Pancreas (tissue), 10 donors: ENCODE data around the gene COLEC11. TPM values are rescaled to one million over a fixed set of nuclear protein-coding genes. Genes with fewer than 3 reads are reported as not detected.

Experiments
- ATAC-seq, 4 donors: fragments of 200-7000 bp; cut with Tn5 transposase; one replicate each; pipeline versions ENCODE4 v1.8.0 to v1.9.1; 2020; ENCODE audit warnings: mild to moderate bottlenecking in 4 of 4, moderate library complexity in 4 of 4
- DNase-seq, 6 donors: peaks; one replicate each; pipeline ENCODE4 v3.0.0-alpha.2; 2020
- FAIRE-seq: peaks from 2 replicates; lab custom pipeline; 2012; peaks lifted over from hg19 to GRCh38; lab: Jason Lieb, UNC
- H3K27ac ChIP-seq, 4 donors: fragments of 200-600 bp; sonication (generic); 1 replicate in 3 of 4; 2 replicates in 1 of 4; pipeline versions ENCODE4 v1.5.0 to v1.8.0; 2020
- H3K27me3 ChIP-seq, 4 donors: fragments of 200-600 bp; one replicate each; pipeline ENCODE4 v1.8.0; 2021
- H3K36me3 ChIP-seq, 3 donors: fragments of 200-600 bp; sonication (generic) in 1 of 3; one replicate each; pipeline versions ENCODE4 v1.5.0 to v1.8.0; 2020 to 2021
- H3K4me1 ChIP-seq, 3 donors: fragments of 200-600 bp; one replicate each; pipeline ENCODE4 v1.8.0; 2021
- H3K4me3 ChIP-seq, 4 donors: fragments of 200-600 bp; sonication (generic) in 2 of 4; one replicate each; pipeline versions ENCODE4 v1.5.0 to v1.8.0; 2020 to 2021
- H3K9me3 ChIP-seq, 4 donors: fragments of 200-600 bp; one replicate each; pipeline ENCODE4 v1.8.0; 2021
- CTCF ChIP-seq, 4 donors: fragments of 200-600 bp; sonication (generic) in 3 of 4; IDR thresholded peaks; one replicate each; pipeline versions ENCODE4 v1.5.0 to v1.8.0; 2021; ENCODE audit warnings: antibody characterized with exemption in 4 of 4
- WGBS, 2 donors: extraction: QIAGEN DNeasy Blood & Tissue Kit; methylation state at CpG; one replicate each; pipeline ENCODE4 v1.1.7; 2013; 5-methylcytosine and 5-hydroxymethylcytosine counted together
- intact Hi-C, 3 donors: fragments of 100-400 bp; cut with DNase I; formaldehyde crosslinking; loops; one replicate each; pipeline versions ENCODE4 v1.11.1 to v1.14.2; 2022
- polyA plus RNA-seq, 2 donors: library from polyadenylated mRNA; stranded (reverse); fragments of 200-250 nt; gene quantifications; one replicate each; pipeline ENCODE4 v1.2.3, GENCODE V29; 2013
- total RNA-seq, 6 donors: library from RNA; stranded (reverse); fragmentation: NEBNext Ultra II Directional in 4 of 6; extraction: Animal tissue kit (Norgen Biotek cat#: 25700) in 4 of 6; gene quantifications; one replicate each; pipeline versions ENCODE4 v1.2.1 to v1.2.4, GENCODE V29; 2021 to 2023
- donor health status: healthy with polysubstance abuse.
- donor health status: DM: no; HTN: no; CAD: no; lungs with moderate emphysema.
- donor health status: DM: no; HTN: no; CAD: no.
- donor health status: control.
- donor health status: control.
- donor health status: Bipolar disorder and iron deficiency.
- donor health status: DM: yes; HTN: yes; CAD: no.
- donor health status: DM: no; HTN: no; CAD: no.
- donor health status: DM: no; HTN: no; CAD: no.
- donor health status: DM: yes; HTN: yes; CAD: no.

Gene COLEC11
- total and polyA plus RNA-seq, 8 donors, result 2.0 to 11.9 (median 3.5) TPM

GRCh38 chr2:3683748-3684454, 89.0 kb downstream of the COLEC11 start:
- no peaks in the 10 kb centered on the region for H3K36me3 ChIP-seq
- no peak overlapping the region for H3K4me3 ChIP-seq
- intact Hi-C loops, result no loop called here
- H3K27ac ChIP-seq, result no peak overlapping the region
- no peak for DNase-seq
- H3K4me1 ChIP-seq, result no peaks in the 10 kb centered on the region
- H3K9me3 ChIP-seq, result no peaks in the 10 kb centered on the region
- no peak for FAIRE-seq
- TF ChIP-seq CTCF (IDR thresholded peaks at IDR 0.05), result no peak
- ATAC-seq, result no peak
- H3K27me3 ChIP-seq, result peaks cover 0 to 3% (median 0%) of the 10 kb centered on the region in 4 donors
- 31 to 35% methylated on average over 3 of the region's 3 CpGs for WGBS, 2 donors

- no peak for FAIRE-seq
- no peak for ATAC-seq
- no peaks in the 10 kb centered on the region for H3K9me3 ChIP-seq
Measured at GRCh38 chr2:3689998-3690748, 95.3 kb downstream of the COLEC11 start.

GRCh38 chr2:3692375-3692774, 97.5 kb downstream of the COLEC11 start:
- peak in 1 of 4 donors; percentile 32 for ATAC-seq
- Histone ChIP-seq H3K27ac (no peak overlapping the region), H3K4me3 (no peak overlapping the region), H3K27me3 (peaks cover 0 to 6% (median 1%) of the 10 kb centered on the region in 4 donors), H3K4me1 (no peaks in the 10 kb centered on the region), H3K36me3 (no peaks in the 10 kb centered on the region), H3K9me3 (no peaks in the 10 kb centered on the region)
- no peak for DNase-seq
- intact Hi-C loops, result no loop called here
- TF ChIP-seq CTCF (IDR thresholded peaks at IDR 0.05), result no peak
- FAIRE-seq, result no peak

More at GRCh38 chr2:3689998-3690748, 95.3 kb downstream of the COLEC11 start:
- Histone ChIP-seq H3K36me3 (no peaks in the 10 kb centered on the region), H3K4me1 (no peaks in the 10 kb centered on the region), H3K4me3 (no peak overlapping the region), H3K27ac (no peak overlapping the region), H3K27me3 (peaks cover 0 to 6% (median 3%) of the 10 kb centered on the region in 4 donors)
- intact Hi-C loops, result no loop called here
- no peak for DNase-seq
- no peak for TF ChIP-seq CTCF (IDR thresholded peaks at IDR 0.05)

Other genes starting within 250 kb of the COLEC11 start
- 10 to 100 TPM in 1 of 6 donors, 1 to 10 TPM in 5; 4.3 to 12.5 (median 6.4) TPM for gene EIPR1, start 217.3 kb upstream of the COLEC11 start, total RNA-seq
- 10 to 100 TPM in 1 of 2 donors, 1 to 10 TPM in 1; 5.9 to 12.4 TPM for gene EIPR1, start 217.3 kb upstream of the COLEC11 start, polyA plus RNA-seq
- 10 to 100 TPM; 35.2 to 60.5 (median 39.4) TPM for gene TRAPPC12, start 215.4 kb upstream of the COLEC11 start, total RNA-seq
- gene TRAPPC12, start 215.4 kb upstream of the COLEC11 start, polyA plus RNA-seq, result 10 to 100 TPM; 82.9 to 97.5 TPM
- gene ADI1, start 75.6 kb upstream of the COLEC11 start, total RNA-seq, result 10 to 100 TPM in 5 of 6 donors, 1 to 10 TPM in 1; 9.9 to 26.0 (median 19.2) TPM
- 10 to 100 TPM; 17.8 to 29.7 TPM for gene ADI1, start 75.6 kb upstream of the COLEC11 start, polyA plus RNA-seq
- 10 to 100 TPM in 2 of 6 donors, 1 to 10 TPM in 4; 6.1 to 10.6 (median 8.9) TPM for gene RNASEH1, start 36.8 kb upstream of the COLEC11 start, total RNA-seq
- gene RNASEH1, start 36.8 kb upstream of the COLEC11 start, polyA plus RNA-seq, result 1 to 10 TPM; 5.5 to 5.7 TPM
- 100 to 1,000 TPM; 498 to 985 (median 806) TPM for gene RPS7, start 19.9 kb upstream of the COLEC11 start, total RNA-seq
- gene RPS7, start 19.9 kb upstream of the COLEC11 start, polyA plus RNA-seq, result 1,000 to 10,000 TPM; 1,402 to 2,322 TPM
- not detected for gene ALLC, start 63.1 kb downstream of the COLEC11 start, total RNA-seq
- under 1 TPM; 0.68 to 0.75 TPM for gene ALLC, start 63.1 kb downstream of the COLEC11 start, polyA plus RNA-seq
- gene DCDC2C, start 108.5 kb downstream of the COLEC11 start, total RNA-seq, result not detected
- gene DCDC2C, start 108.5 kb downstream of the COLEC11 start, polyA plus RNA-seq, result not detected